ENCODE data around the gene TCF23.
"Not testable (repeated sequence)": the region's sequence is repeated elsewhere in the genome, so short reads cannot be mapped to it uniquely, and the experiment has no call there.

TCF23 gene

GRCh38 chr2:27191070-27191829, 42.4 kb downstream of the TCF23 start:
- no peak for DNase-seq

GRCh38 chr2:27194538-27195354, 45.9 kb downstream of the TCF23 start:
- DNase-seq: no peak

- not testable (repeated sequence) for DNase-seq
Measured at GRCh38 chr2:27195799-27196198, 47.0 kb downstream of the TCF23 start.

- not testable (repeated sequence) for DNase-seq
Measured at GRCh38 chr2:27198068-27198467, 49.3 kb downstream of the TCF23 start.

GRCh38 chr2:27198627-27199026, 49.8 kb downstream of the TCF23 start:
- DNase-seq: no peak

GRCh38 chr2:27199241-27199640, 50.4 kb downstream of the TCF23 start:
- no peak for DNase-seq

- no peak for DNase-seq
Measured at GRCh38 chr2:27201675-27202074, 52.9 kb downstream of the TCF23 start.

GRCh38 chr2:27202854-27203253, 54.0 kb downstream of the TCF23 start:
- DNase-seq: no peak

- no peak for DNase-seq
Measured at GRCh38 chr2:27203741-27204140, 54.9 kb downstream of the TCF23 start.

- no peak for DNase-seq
Measured at GRCh38 chr2:27204566-27204965, 55.8 kb downstream of the TCF23 start.

GRCh38 chr2:27205206-27205605, 56.4 kb downstream of the TCF23 start:
- no peak for DNase-seq

GRCh38 chr2:27206346-27206745, 57.5 kb downstream of the TCF23 start:
- DNase-seq: no peak
